ENCODE measurements around the gene RGS16. TPM values are rescaled to one million over a fixed set of nuclear protein-coding genes. Genes with fewer than 3 reads are reported as not detected.
A peak's percentile ranks its signal among the peaks of the same experiment; 100 is the strongest.

Gene RGS16
- total RNA-seq, 1 donor from 2014 or later: 12.5 TPM

GRCh38 chr1:182584746-182585145, 19.4 kb downstream of the RGS16 start:
- TF ChIP-seq CTCF (IDR thresholded peaks at IDR 0.05) (no peak), EZH2phosphoT487 (IDR thresholded peaks at IDR 0.05) (no peak), EZH2 (IDR thresholded peaks at IDR 0.05) (no peak)
- H3K27ac ChIP-seq: no peak overlapping the region
- H3K4me3 ChIP-seq: no peak overlapping the region
- H3K36me3 Mint-ChIP-seq: no peaks in the 10 kb centered on the region
- H3K4me1 Mint-ChIP-seq: peaks cover 12% of the 10 kb centered on the region
- no peaks in the 10 kb centered on the region for H3K79me2 ChIP-seq (ENCODE audit: low read depth)
- no peaks in the 10 kb centered on the region for H3F3A ChIP-seq (ENCODE audit: low read depth)
- H3K4me1 ChIP-seq: no peaks in the 10 kb centered on the region
- no peak overlapping the region for H3K4me3 Mint-ChIP-seq
- H3K9me3 Mint-ChIP-seq: no peaks in the 10 kb centered on the region
- no peaks in the 10 kb centered on the region for H4K20me1 ChIP-seq (ENCODE audit: low read depth)
- no peak overlapping the region for H3K27ac Mint-ChIP-seq
- no peak overlapping the region for H2AFZ ChIP-seq (replicated peaks)
- H3K9me3 ChIP-seq (ENCODE audit: low read depth): peaks cover 3% of the 10 kb centered on the region
- H3K27me3 Mint-ChIP-seq (ENCODE audit: insufficient read depth, low read depth): peaks cover 1% of the 10 kb centered on the region
- H3K9ac ChIP-seq: no peak overlapping the region
- no peaks in the 10 kb centered on the region for H3K36me3 ChIP-seq
- DNase-seq (ENCODE audit: low spot score): no peak
- no peaks in the 10 kb centered on the region for H3K27me3 ChIP-seq
- no peak overlapping the region for H3K4me2 ChIP-seq

- peak; percentile 40 for DNase-seq (ENCODE audit: low spot score)
- H3K9ac ChIP-seq: no peak overlapping the region
- no peak overlapping the region for H2AFZ ChIP-seq (replicated peaks)
- TF ChIP-seq CTCF (IDR thresholded peaks at IDR 0.05) (no peak), EZH2 (IDR thresholded peaks at IDR 0.05) (no peak), EZH2phosphoT487 (IDR thresholded peaks at IDR 0.05) (no peak)
- H3K4me1 Mint-ChIP-seq: no peaks in the 10 kb centered on the region
- no peaks in the 10 kb centered on the region for H3F3A ChIP-seq (ENCODE audit: low read depth)
- H3K4me2 ChIP-seq: no peak overlapping the region
- no peaks in the 10 kb centered on the region for H3K4me1 ChIP-seq
- H3K27me3 Mint-ChIP-seq (ENCODE audit: insufficient read depth, low read depth): no peaks in the 10 kb centered on the region
- H3K4me3 Mint-ChIP-seq: no peak overlapping the region
- no peaks in the 10 kb centered on the region for H3K9me3 Mint-ChIP-seq
- no peaks in the 10 kb centered on the region for H3K79me2 ChIP-seq (ENCODE audit: low read depth)
- no peak overlapping the region for H3K27ac ChIP-seq
- H3K36me3 ChIP-seq: no peaks in the 10 kb centered on the region
- no peaks in the 10 kb centered on the region for H3K36me3 Mint-ChIP-seq
- no peaks in the 10 kb centered on the region for H3K27me3 ChIP-seq
- no peaks in the 10 kb centered on the region for H4K20me1 ChIP-seq (ENCODE audit: low read depth)
- H3K27ac Mint-ChIP-seq: no peak overlapping the region
- H3K9me3 ChIP-seq (ENCODE audit: low read depth): no peaks in the 10 kb centered on the region
- no peak overlapping the region for H3K4me3 ChIP-seq
These were observed 23.5 kb downstream of the RGS16 start for GRCh38 chr1:182580736-182581135.

DNA sequence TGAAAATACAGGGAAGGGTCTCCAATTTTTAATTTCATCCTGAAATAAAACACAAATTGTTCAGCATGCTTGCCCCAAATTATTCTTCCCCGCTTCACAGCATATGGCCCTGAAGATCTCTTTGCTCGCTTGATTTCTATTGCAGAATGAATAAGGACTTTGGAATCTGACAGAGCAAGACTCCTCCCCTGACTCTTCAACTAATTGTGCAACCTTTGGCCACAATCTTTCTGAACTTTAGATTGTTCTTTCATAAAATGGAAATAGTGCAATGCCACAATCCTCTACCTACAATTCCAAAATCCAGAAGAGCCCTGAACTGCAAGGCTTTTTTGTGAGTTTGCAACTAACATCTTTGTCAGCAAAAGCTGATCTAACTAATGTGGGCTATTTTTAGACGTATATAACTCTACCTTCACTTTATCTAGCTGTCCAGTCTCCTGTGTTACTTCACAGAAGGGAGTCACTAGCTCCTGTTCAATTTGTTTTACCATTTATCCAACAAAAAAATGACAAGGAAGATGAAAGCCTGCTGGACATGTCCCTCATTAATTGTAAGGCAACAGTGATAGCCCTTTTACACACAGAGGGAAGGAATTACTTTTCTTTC, 28.5 kb downstream of the RGS16 start:
- no peaks in the 10 kb centered on the region for H3K4me1 Mint-ChIP-seq
- H3K4me3 ChIP-seq: no peak overlapping the region
- no peaks in the 10 kb centered on the region for H3K9me3 Mint-ChIP-seq
- no peaks in the 10 kb centered on the region for H3K4me1 ChIP-seq
- no peaks in the 10 kb centered on the region for H3K79me2 ChIP-seq (ENCODE audit: low read depth)
- no peak overlapping the region for H3K4me3 Mint-ChIP-seq
- no peaks in the 10 kb centered on the region for H4K20me1 ChIP-seq (ENCODE audit: low read depth)
- no peak overlapping the region for H3K27ac ChIP-seq
- no peak overlapping the region for H2AFZ ChIP-seq (replicated peaks)
- H3K36me3 ChIP-seq: no peaks in the 10 kb centered on the region
- no peak overlapping the region for H3K27ac Mint-ChIP-seq
- H3K4me2 ChIP-seq: no peak overlapping the region
- H3K9ac ChIP-seq: no peak overlapping the region
- H3K9me3 ChIP-seq (ENCODE audit: low read depth): no peaks in the 10 kb centered on the region
- no peak for DNase-seq (ENCODE audit: low spot score)
- no peaks in the 10 kb centered on the region for H3F3A ChIP-seq (ENCODE audit: low read depth)
- TF ChIP-seq EZH2 (IDR thresholded peaks at IDR 0.05): no peak
- TF ChIP-seq EZH2phosphoT487 (IDR thresholded peaks at IDR 0.05): no peak
- H3K36me3 Mint-ChIP-seq: no peaks in the 10 kb centered on the region
- H3K27me3 ChIP-seq: no peaks in the 10 kb centered on the region
- H3K27me3 Mint-ChIP-seq (ENCODE audit: insufficient read depth, low read depth): no peaks in the 10 kb centered on the region

DNA sequence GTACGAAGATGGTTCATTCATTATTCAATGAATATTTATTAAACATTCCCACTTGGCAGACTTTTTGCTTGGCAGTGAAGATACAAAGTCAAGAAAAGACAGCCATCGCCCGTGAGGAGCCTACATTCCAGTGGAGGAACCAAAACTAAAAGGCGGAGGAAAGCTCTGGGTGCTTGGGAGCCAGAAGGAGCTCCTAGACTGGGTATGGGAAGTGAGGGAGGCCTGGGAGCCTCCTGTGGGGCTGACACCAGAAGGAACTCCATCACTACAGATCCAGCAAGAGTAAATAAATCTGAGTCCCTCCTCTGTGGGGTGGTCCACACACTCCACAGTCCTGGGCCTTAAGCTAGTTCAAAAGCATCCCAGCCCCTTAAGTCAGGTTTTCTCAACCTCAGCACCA, 30.0 kb downstream of the RGS16 start:
- Histone ChIP-seq H3K27ac (no peak overlapping the region), H3K79me2 (ENCODE audit: low read depth) (no peaks in the 10 kb centered on the region), H4K20me1 (ENCODE audit: low read depth) (no peaks in the 10 kb centered on the region), H3F3A (ENCODE audit: low read depth) (no peaks in the 10 kb centered on the region), H3K4me2 (no peak overlapping the region), H3K9ac (no peak overlapping the region), H3K36me3 (no peaks in the 10 kb centered on the region), H3K4me1 (no peaks in the 10 kb centered on the region), H3K9me3 (ENCODE audit: low read depth) (no peaks in the 10 kb centered on the region), H3K27me3 (no peaks in the 10 kb centered on the region), H3K4me3 (no peak overlapping the region), H2AFZ (replicated peaks) (no peak overlapping the region)
- H3K27ac Mint-ChIP-seq: no peak overlapping the region
- no peaks in the 10 kb centered on the region for H3K9me3 Mint-ChIP-seq
- no peaks in the 10 kb centered on the region for H3K27me3 Mint-ChIP-seq (ENCODE audit: insufficient read depth, low read depth)
- DNase-seq (ENCODE audit: low spot score): no peak
- no peak for TF ChIP-seq EZH2phosphoT487 (IDR thresholded peaks at IDR 0.05)
- no peak for TF ChIP-seq CTCF (IDR thresholded peaks at IDR 0.05)
- no peak for TF ChIP-seq EZH2 (IDR thresholded peaks at IDR 0.05)
- no peaks in the 10 kb centered on the region for H3K4me1 Mint-ChIP-seq
- H3K36me3 Mint-ChIP-seq: no peaks in the 10 kb centered on the region
- no peak overlapping the region for H3K4me3 Mint-ChIP-seq

Measured in neural progenitor cell (in vitro differentiated cells).